Measurements from ENCODE around the gene PKD1.

PKD1 gene

GRCh38 chr16:2135770-2136490 is at the start of gene PKD1:
PKD1 (minus strand) TSS chr16:2135898; CDS start chr16:2135689, 209 bp downstream.
- DNase-seq: peak; percentile 58

DNA sequence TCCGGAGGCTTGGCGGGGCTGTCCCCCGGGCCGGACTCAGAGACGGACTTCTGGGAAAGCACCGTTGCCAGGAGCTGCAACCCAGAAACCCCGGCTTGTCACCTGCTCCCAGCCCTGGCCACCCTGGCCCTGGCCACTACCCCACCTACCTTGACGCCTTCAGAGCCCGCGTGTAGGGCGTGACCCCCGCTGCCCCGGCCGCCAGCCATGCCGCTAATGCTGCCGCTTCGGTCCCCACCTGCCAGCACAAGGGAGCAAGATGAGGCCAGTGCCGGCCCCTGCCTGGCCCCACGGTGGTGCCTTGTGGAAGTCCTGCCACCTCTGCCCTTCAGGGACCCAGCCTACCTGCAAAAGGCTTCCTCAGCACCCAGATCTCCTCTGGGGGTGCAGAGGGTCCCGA is 49.3 kb upstream of the PKD1 start:
- no peak for DNase-seq

- no peak for DNase-seq
Measured at GRCh38 chr16:2184346-2184745, 48.6 kb upstream of the PKD1 start.

DNA sequence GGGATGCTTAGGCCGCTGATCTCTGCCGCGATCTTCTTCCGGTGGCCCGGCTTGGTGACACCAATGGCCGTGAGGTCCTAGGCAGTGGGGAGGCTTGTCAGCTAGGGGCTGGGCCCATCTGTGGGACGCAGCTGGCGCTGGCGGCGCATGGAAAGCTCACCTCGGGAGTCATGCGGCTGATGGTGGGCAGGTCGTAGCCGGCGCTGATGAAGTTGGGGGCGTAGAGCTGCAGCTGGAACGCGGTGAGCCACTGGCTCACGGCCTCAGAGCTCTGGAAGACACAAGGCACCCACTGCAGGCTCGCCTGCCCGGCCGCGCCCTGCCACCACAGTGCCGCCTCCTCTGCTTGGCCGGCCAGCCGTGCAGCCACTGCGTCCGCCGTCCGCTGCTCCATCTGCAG is 48.0 kb upstream of the PKD1 start:
- no peak for DNase-seq

GRCh38 chr16:2181952-2182351 is 46.3 kb upstream of the PKD1 start:
- no peak for DNase-seq

DNA sequence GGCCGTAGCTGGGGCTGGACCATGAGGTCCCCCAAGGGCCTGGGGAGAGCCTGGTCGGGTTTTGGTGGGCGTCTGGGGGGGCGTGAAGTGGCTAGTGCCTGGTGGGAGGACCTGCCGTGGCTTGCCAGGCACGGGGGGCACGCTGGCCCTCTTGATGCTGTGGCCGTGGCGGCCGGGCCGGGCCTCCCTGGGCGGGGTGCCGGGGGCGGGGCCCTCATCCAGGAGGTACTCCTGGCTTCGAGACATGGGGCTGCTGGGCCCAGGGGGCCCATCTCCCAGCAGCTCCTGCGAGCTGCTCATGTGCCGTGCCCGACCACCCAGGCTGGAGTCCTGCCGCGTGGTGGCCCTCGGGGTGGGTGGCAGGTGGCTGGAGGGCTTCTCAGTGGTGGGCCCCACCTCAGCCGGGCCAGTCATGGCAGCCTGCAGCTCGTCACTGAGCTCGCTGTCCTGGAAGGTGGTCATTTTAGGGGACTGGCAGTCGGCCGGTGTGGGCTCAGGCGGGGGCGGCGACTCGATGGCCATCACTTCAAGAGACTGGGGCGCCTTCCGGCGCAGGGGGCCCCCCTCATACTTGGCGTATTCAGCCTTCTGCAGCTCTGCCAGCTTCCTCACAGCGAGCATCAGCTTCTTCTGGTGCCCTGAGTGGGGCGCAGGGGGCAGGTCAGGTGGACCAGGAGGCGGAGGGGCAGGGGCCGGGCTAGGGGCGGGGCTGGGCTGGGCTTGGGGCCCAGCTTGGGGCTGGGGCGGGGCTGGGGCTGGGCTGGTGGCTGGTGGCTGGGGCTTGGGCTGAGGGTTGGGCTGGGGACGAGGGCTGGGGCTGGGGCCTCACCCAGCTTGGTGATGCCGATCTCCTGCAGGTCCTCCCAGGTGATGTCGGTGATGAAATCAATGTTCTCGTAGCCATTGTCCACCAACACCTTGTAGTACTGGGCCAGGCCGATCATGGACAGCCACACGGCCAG is 45.5 kb upstream of the PKD1 start:
- DNase-seq: no peak

DNA sequence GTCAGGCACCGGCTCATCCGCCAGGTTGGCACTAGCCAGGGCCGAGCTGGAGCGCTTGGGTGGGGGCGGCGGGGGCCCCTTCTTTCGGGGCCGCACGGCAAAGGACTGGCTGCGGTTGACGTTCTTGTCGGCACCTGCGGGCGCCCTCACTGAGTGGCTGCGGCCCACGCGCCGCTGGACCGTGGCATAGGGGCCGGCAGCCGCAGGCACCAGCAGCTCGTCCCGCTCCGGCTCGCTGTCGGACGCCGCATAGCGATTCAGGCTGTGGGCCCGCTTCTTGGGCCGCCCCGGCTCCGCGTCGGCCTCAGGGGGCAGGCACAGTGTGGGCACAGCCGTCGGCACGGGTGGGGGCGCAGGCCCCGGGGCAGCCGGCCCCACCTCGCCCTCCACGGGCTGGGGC is 44.8 kb upstream of the PKD1 start:
- no peak for DNase-seq

DNA sequence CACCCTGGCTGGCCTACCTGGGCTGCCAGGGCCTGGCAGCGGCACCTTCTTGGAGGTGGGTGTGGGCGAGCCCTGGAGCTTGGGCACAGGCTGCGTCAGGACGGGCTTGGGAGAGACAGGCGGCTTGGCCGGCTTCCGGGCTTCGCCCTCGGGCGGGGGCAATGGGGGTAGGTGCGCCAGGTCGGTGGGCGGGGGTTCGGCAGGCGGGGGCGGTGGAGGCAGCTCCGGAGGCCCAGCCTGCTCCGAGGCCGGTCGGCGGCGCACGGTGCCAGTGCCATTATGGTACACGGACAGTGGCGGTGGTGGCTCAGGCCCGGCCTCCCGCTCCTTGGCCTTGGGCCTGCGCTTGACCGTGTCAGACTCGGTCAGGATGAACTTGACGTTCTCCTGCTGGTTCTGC is 43.9 kb upstream of the PKD1 start:
- DNase-seq: no peak

GRCh38 chr16:2179107-2179501 is 43.4 kb upstream of the PKD1 start:
- no peak for DNase-seq

DNA sequence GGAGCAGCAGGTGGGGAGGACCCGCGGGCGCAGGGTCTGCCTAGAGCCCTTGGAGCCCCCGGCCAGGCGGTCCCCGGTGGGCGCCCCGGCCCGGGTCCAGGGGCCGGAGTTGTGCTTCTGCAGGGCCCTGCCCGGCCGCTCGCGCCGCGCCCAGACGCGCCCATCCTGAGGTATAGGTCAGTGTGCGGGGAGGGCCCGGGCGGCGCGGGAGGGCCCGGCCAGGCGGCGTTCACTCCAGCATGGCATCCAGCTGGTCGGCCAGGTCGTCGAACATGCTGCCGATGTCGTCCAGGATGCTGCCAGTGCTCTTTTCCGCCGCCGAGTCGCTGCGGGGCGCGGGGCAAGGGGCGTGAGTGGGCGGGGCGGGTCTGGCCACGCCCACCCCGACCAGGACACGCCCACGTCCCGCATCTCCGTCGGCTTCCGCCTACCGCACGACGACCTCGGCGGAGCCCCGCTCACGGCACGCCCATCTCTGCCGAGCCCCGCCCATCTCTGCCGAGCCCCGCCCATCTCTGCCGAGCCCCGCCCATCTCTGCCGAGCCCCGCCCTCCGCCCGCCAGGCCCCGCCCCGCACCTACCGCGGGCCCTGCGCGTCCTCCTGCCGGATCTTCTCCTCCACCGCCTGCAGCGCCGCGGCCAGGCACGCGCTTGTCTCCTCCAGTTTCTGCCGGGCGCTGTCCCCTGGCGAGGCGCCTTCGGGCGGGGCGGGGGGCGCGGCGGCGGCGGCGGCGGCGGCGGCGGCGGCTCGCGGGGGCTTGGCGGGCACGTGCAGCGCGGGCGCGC is 42.8 kb upstream of the PKD1 start:
- no peak for DNase-seq

DNA sequence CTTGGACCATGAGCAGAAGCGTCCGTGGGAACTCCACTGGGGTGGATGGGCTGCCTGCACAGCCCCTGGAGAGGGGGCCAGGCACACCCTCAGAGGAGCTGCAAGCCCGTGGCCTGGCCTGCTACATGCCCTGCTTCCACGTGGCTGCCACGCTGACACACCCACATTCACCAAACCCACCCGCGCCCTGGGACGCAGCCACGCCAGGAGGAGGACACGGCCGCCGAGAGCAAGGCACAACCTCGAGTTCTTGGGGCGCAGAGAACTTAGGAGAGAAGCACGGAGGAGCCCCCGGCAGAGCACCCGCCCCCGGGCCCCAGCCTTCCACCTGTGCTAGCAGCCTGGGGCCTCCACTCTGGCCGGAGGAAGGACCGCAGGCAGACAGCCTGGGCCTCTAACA is 41.9 kb upstream of the PKD1 start:
- DNase-seq: no peak

GRCh38 chr16:2177101-2177500 is 41.4 kb upstream of the PKD1 start:
- DNase-seq: no peak

DNA sequence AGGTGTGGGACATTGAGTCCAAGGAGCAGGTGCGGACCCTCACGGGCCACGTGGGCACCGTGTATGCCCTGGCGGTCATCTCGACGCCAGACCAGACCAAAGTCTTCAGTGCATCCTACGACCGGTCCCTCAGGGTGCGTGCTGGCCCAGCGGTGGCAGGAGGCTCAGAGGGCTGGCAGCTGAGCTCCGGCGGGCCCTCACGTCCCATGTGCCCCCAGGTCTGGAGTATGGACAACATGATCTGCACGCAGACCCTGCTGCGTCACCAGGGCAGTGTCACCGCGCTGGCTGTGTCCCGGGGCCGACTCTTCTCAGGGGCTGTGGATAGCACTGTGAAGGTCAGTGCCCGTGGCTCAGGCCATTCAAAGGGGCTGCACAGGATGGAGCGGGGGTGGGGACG is 40.3 kb upstream of the PKD1 start:
- no peak for DNase-seq

DNA sequence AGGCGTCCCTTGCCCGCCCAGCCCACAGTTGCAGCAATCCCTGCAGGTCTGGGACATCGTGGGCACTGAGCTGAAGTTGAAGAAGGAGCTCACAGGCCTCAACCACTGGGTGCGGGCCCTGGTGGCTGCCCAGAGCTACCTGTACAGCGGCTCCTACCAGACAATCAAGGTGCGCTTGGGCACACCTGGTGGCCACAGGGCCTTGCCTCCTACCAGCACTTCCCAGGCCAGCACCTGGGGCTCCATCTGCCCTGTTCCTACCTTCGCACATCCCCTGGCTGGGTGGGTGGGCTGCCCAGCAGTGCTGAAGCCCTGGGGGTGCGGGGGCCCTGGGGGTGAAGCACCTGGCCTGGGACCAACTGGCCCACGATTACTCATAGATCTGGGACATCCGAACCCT is 39.8 kb upstream of the PKD1 start:
- DNase-seq: no peak

- no peak for DNase-seq
Measured at GRCh38 chr16:2174396-2175131, 38.9 kb upstream of the PKD1 start.

- DNase-seq: no peak
Measured at GRCh38 chr16:2173916-2174315, 38.2 kb upstream of the PKD1 start.

GRCh38 chr16:2173366-2173765 is 37.7 kb upstream of the PKD1 start:
- no peak for DNase-seq

- no peak for DNase-seq
Measured at GRCh38 chr16:2172688-2173335, 37.1 kb upstream of the PKD1 start.

DNA sequence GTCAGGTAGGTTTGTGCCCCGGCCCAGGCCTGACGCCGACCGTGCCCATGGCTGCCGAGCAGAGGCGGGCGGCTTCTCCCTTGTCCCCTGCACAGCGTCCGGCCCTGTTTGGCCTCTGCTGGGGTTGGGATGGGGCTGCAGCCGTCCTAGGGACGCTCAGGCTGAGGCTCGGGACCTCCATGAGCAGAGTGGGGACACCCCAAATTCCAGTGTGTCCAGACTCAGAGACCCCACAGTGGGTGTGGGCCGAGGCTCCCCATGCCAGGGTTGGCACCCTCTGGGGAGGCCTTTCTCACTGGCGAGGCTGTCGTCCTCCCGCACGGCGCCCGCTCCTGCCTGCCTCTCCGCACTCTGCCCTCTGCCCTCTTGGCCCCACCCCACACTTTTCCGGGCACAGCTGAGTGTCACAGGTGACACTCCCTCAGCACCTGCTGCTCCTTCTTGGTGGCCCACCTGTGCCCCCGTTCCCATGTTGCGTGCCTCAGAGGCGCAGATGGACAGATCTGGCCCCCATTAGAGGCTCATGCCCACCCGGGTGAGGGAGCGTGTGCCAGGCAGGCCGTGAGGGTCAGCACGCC is 36.0 kb upstream of the PKD1 start:
- DNase-seq: no peak

DNA sequence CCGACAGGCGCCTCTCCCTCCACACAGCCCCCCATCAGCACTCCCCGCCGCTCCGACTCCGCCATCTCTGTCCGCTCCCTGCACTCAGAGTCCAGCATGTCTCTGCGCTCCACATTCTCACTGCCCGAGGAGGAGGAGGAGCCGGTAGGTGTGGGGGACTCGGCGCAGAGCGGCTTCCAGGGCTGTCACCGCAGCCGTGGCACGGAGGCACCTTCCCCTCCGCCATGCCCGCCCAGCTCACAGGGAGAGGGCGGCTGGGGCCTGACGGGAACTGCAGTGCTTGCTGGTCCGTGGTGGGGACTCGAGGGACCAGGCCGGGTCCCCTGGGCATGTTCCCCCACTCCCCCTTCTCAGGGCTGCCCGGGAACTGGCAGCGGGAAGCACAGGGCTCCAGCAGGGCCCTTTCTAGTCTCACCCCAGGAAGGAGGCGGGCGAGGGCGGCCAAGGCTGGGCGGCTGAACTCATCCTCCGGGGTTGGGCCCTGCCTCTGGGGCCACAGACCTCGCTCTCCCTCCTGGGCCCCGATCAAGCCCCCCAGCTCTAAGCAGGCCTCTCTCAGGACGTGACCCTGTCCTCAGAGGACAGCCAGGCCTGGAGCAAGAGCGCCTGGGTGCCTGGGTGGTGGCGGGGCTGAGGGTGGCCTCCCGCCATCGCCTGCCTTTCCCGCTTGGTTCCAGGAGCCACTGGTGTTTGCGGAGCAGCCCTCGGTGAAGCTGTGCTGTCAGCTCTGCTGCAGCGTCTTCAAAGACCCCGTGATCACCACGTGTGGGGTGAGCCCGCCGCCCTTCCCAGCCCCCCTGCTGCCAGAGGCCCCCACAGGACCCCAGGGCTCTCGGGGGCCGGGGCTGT is 35.1 kb upstream of the PKD1 start:
- no peak for DNase-seq

- no peak for DNase-seq
Measured at GRCh38 chr16:2170080-2170479, 34.4 kb upstream of the PKD1 start.
